Anterior cingulate cortex (tissue), 58 donors: ENCODE results near the gene PTPRH.

Experiments used
- DNase-seq, 58 donors: peaks; one replicate each; lab custom pipeline; 2025; lab: John Stamatoyannopoulos, UW

Gene PTPRH, protein sequence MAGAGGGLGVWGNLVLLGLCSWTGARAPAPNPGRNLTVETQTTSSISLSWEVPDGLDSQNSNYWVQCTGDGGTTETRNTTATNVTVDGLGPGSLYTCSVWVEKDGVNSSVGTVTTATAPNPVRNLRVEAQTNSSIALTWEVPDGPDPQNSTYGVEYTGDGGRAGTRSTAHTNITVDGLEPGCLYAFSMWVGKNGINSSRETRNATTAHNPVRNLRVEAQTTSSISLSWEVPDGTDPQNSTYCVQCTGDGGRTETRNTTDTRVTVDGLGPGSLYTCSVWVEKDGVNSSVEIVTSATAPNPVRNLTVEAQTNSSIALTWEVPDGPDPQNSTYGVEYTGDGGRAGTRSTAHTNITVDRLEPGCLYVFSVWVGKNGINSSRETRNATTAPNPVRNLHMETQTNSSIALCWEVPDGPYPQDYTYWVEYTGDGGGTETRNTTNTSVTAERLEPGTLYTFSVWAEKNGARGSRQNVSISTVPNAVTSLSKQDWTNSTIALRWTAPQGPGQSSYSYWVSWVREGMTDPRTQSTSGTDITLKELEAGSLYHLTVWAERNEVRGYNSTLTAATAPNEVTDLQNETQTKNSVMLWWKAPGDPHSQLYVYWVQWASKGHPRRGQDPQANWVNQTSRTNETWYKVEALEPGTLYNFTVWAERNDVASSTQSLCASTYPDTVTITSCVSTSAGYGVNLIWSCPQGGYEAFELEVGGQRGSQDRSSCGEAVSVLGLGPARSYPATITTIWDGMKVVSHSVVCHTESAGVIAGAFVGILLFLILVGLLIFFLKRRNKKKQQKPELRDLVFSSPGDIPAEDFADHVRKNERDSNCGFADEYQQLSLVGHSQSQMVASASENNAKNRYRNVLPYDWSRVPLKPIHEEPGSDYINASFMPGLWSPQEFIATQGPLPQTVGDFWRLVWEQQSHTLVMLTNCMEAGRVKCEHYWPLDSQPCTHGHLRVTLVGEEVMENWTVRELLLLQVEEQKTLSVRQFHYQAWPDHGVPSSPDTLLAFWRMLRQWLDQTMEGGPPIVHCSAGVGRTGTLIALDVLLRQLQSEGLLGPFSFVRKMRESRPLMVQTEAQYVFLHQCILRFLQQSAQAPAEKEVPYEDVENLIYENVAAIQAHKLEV

GRCh38 chr19:55208880-55209692, at the start of gene PTPRH:
TSS of gene PTPRH (minus strand) at chr19:55209501. CDS start at chr19:55209433, 68 bp downstream.
- no peak for DNase-seq

GRCh38 chr19:55258476-55258827, 49.2 kb upstream of the PTPRH start:
- DNase-seq, result peak in 12 of 58 donors; percentile 35 to 80 (median 55)

- peak in 3 of 58 donors; percentile 7 to 18 (median 16) for DNase-seq
These were observed 48.4 kb upstream of the PTPRH start for GRCh38 chr19:55257461-55258420.

DNA sequence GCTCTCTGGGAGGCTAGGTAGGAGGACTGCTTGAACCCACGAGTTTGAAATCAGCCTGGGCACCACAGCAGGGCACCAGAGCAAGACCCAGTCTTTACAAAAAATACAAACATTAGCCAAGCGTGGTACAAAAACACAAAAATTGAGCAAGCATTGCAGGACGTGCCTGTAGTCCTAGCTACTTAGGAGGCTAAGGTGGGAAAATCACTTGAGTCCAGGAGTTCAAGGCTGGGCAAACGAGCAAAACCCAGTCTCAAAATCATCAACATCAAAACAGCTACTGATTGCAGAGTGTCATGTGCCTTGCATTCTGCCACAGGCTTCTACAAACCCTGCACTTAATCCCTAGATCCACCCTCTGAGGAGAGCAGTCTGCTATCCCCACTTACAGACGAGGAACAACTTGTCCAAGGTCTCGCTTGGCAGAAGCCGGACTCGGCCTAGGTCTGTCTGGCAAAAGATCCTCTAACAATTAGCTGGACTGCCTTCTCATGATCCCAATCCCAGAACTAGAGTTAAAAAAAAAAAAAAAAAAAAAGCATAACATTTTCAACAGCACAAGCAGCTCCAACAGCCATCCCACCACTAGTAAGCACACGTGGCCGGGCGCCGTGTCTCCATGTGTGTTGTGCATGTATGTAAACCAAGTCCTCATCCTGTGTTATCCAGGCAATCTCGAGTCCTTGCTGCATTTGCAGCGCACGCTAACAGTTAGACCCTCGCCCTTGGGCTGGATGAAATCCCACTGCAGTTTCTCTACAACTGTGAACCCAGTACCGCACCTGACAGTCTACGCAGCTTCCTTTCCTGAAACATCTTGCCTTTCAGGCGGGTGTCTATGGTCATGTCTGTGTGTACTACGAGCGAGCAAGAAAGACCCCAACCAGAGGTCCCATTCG, 47.5 kb upstream of the PTPRH start:
- peak in 1 of 58 donors; percentile 24 for DNase-seq

- no peak for DNase-seq
These were observed 46.5 kb upstream of the PTPRH start for GRCh38 chr19:55255618-55256423.

GRCh38 chr19:55254625-55254977, 45.3 kb upstream of the PTPRH start:
- DNase-seq, result no peak

GRCh38 chr19:55253842-55254624, 44.7 kb upstream of the PTPRH start:
- peak in 1 of 58 donors; percentile 7 for DNase-seq

DNA sequence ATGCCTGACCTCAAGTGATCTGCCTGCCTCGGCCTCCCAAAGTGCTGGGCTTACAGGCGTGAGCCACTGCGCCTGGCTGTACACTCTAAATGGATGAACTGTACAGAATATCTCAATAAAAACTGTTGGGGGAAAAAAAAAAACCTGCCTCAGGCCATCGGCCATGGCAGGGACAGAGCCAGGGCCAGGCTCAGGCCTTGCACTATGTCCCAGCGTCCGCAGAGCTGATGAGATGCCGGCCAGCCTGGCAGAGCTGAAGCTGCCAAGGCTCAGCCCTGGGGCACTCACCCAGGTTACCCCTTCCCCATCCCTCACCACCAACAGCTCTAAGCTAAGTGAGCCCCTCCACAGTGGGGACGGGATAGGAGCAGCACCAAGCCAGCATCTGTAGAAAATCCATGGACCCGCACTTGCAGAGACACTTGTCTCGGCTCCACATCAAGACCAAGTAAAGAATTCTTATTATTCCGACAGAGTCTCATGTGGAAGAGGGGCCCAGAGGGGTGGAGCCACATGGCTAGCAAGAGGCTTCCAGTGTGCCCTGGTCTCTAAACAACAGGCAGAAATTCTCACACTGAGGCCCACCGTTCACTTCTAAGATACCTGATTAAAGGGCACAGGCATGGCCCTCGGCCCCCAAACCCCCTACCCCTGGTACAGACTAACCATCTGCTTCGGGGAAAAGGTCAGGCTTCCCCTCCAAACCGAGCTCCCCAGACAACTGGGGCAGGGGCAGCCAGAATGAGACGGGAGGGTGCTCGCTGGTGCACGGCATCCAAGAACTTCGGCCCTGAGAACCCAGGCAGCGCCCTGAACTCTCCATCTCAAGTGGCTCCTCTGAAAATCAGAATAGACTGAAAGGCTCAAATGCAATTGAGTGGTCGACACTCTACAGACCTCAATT, 43.7 kb upstream of the PTPRH start:
- DNase-seq, result no peak

DNA sequence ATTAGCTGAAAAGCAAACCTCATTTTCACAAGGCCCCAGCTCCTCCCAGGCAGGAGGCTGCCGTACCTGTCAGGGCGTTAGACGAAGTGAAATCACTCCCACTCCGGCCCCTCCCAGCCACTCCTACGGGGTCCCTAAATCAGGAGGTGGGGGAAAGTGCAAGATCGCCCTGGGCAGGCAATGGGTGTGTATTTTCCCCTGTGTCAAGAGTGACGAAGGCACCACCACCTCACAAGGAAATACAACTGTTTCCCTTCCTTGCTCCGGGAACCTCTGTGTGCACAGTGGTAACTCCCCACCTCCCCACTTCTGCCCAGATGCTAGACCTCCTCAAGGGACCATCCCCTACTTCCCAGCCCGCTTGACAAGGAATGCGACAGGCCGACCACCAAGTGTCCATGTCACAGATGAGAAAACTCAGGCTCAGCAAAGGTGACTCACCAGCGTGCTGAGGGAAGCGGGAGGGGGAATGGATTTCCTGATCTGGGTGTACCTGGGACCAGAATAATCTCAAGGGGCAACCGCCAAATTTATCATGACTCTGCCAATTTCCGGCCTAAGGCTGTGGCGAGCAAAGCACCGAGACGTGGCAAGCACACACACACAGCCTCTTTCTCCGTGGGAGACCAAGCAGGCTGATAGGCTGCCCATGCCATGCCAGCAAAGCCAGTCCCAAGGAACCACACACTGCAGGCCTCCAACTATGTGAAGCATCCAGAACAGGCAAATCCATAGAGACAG, 42.2 kb upstream of the PTPRH start:
- DNase-seq, result no peak

- DNase-seq, result no peak
These were observed 41.1 kb upstream of the PTPRH start for GRCh38 chr19:55250262-55251036.

GRCh38 chr19:55249841-55250240, 40.5 kb upstream of the PTPRH start:
- no peak for DNase-seq

DNA sequence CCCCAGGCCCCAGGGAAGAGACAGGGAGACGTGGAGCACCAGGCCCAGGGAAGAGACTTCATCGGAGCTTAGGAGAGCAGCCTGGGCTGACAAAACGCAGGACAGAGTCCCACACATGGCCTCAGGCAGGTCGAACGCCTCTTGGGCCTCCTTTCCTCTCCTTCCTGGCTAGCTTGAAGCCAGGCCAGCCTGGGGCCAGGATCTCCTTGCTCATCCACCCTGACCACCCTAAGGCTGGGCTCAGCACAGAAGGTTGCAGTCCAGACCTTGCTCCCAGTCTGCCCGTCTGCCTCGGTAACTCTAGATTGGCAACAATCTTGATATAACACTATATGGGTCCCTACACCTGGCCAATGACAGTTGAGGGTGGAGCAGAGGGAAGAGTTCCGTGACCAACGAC, 39.4 kb upstream of the PTPRH start:
- no peak for DNase-seq

DNA sequence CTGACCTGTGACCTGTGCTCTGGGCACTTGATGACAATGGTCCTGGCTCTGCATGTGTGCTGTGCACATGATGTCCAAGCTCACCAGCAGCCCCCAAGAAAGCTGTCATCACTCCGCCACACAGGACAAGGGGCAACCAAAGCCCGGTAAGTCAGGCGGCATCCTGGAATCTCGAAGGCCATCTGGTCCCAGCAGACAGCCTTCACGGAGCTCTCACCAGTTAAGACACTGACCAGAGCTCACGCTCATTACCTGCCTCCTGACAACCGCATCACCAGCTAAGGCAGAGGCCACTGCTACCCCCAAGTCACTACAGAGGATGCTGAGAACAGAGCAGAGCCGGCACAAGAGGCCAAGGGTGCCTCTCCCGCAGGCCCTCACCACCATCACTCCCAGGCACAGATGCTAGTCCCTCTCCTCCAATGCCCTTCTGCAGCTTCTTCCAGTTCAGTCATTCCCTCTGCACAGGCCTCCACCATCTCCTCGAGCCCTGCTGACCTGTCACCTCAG, 38.9 kb upstream of the PTPRH start:
- no peak for DNase-seq
